ENCODE results near the gene STAT1.
A peak's percentile ranks its signal among the peaks of the same experiment; 100 is the strongest.

The STAT1 gene

DNA sequence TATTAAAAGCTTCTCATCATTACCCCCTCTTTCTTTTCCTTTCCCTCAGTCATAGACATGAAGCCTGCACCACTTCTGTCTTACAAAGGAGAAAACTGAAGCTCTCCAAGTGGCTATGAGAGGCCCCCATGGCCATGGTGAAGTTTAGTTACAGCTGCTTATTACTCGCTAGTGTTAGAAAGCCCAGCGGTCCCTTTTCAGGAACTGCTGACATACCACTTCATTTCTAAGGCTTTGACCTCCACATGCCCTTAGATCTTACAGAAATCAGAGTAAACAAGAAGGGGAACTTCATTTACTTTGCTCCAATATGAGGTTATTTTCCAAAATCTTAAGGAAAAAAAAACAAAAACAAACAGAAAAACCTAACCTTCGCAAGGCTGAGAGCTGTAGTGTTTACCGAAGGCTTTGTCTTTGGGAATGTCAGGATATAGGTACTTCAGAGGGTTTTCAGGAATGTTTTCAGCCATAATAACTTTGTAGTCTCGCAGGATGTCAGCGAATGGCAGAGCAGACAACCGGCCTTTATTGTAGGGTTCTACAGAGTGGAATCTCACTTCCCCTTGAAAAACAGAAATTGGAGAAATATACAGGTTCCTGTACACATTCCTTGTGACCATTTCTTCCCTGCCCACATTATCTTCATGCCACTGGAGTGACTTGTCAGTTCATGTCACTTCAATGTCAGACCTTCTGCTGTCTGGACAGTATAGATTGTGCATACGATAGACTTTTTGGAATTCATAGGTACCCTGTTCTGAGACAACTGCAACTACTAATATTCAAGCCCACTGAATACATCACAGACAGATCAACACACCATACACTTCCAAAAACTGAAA, 18.8 kb upstream of the STAT1 start:
- Histone ChIP-seq H3K36me3 (no peaks in the 10 kb centered on the region), H3K27ac (no peak overlapping the region), H3K9me3 (no peaks in the 10 kb centered on the region), H3K4me1 (no peaks in the 10 kb centered on the region), H3K27me3 (no peaks in the 10 kb centered on the region), H4K20me1 (no peaks in the 10 kb centered on the region), H3K4me2 (no peak overlapping the region), H3K4me3 (no peak overlapping the region), H3K9ac (no peak overlapping the region)
- TF ChIP-seq Cebpa-rat (IDR thresholded peaks at IDR 0.05), result no peak

DNA sequence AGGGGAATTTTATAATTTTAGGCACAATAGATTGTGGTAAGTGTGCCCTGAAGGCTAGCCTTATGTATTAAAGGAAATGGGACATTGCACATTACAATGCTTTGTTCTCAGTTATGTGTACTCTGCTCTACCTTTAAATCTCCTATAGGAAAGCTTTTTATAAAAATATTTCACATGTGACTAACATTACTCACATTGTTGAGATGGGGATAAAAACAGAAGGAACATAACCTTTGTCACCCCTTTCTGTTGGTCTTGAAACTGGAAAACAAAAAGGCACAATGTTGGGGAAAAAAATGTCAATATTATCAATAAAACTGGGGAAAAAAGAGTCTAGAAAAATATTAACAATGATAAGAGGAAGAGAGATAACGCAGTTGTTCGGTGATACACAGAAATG, 17.3 kb upstream of the STAT1 start:
- TF ChIP-seq Cebpa-rat (IDR thresholded peaks at IDR 0.05), result no peak
- H3K4me1 ChIP-seq, result no peaks in the 10 kb centered on the region
- no peak overlapping the region for H3K27ac ChIP-seq
- H3K4me3 ChIP-seq, result no peak overlapping the region
- H3K9ac ChIP-seq, result no peak overlapping the region
- no peaks in the 10 kb centered on the region for H3K9me3 ChIP-seq
- no peaks in the 10 kb centered on the region for H3K36me3 ChIP-seq
- H3K4me2 ChIP-seq, result no peak overlapping the region
- H3K27me3 ChIP-seq, result no peaks in the 10 kb centered on the region
- H4K20me1 ChIP-seq, result no peaks in the 10 kb centered on the region

DNA sequence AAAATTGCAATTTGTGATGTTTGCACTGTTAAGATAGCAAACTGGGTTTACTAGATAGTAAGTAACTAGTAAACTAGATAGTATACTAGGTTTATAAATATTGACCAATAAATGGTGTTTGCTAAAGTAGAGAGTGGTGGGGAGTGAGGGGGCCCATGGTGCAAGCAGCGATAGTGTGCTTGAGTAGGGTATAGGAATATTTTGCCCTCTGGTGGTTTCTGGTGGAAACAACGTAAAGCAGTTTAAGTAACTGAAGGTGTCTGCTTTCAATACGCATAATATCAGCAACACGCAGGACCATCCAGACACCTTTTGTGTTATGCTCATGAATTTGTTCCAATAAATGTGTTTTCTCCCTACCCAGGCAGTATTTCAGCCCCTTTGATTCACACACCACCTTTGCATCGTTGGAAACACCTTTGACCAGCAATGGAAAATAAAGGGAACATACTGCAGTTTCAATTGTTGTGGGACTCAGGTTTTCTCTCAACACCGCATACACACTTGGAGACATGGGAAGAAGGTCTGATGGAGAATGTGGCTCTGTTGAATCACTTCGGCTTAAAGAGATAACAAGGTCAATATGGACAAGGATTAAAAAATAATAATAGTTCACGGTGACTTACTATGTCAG, 16.7 kb upstream of the STAT1 start:
- Histone ChIP-seq H3K36me3 (no peaks in the 10 kb centered on the region), H3K4me3 (no peak overlapping the region), H3K9ac (no peak overlapping the region), H4K20me1 (no peaks in the 10 kb centered on the region), H3K4me1 (no peaks in the 10 kb centered on the region), H3K4me2 (no peak overlapping the region), H3K9me3 (no peaks in the 10 kb centered on the region), H3K27ac (no peak overlapping the region), H3K27me3 (no peaks in the 10 kb centered on the region)
- TF ChIP-seq Cebpa-rat (IDR thresholded peaks at IDR 0.05), result no peak

DNA sequence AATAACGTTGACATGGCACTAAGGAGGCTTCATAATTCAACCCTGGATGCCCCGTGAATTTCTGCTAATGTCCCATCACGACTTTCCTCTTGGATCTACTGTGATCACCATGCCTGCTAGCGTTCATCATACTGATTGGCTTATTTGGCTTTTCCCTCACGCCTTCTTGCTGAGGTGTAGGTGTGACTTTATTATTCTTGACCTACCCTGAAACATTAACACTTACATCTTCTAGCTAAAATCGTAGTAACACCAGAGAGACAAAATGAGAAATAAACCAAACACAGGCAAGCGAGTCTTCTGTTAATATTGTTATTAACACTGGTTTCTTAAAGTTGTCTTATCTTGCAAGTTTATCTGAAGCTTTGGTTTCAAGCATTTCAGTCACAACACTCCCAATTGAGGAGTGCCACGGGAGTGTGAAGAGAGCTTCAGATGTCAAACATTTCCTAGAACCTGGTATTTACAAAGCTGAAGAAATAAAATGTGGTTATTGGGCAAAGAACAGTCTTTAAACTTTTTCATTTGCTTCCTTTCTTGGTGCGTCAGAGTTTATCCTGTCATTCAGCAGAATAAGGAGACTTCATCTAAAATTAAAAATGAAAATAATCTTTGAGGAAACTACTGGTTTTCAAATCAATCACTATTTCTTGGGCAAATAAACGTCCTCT, 15.4 kb upstream of the STAT1 start:
- Histone ChIP-seq H3K9ac (no peak overlapping the region), H4K20me1 (no peaks in the 10 kb centered on the region), H3K27ac (no peak overlapping the region), H3K4me3 (no peak overlapping the region), H3K27me3 (no peaks in the 10 kb centered on the region), H3K4me2 (no peak overlapping the region), H3K4me1 (no peaks in the 10 kb centered on the region), H3K36me3 (no peaks in the 10 kb centered on the region), H3K9me3 (no peaks in the 10 kb centered on the region)
- TF ChIP-seq Cebpa-rat (IDR thresholded peaks at IDR 0.05), result no peak

GRCh38 chr2:191026377-191026776, 12.4 kb upstream of the STAT1 start:
- no peaks in the 10 kb centered on the region for H3K9me3 ChIP-seq
- H3K36me3 ChIP-seq, result no peaks in the 10 kb centered on the region
- no peaks in the 10 kb centered on the region for H4K20me1 ChIP-seq
- no peak for TF ChIP-seq Cebpa-rat (IDR thresholded peaks at IDR 0.05)
- peaks cover 13% of the 10 kb centered on the region for H3K4me1 ChIP-seq
- H3K4me3 ChIP-seq, result no peak overlapping the region
- H3K9ac ChIP-seq, result no peak overlapping the region
- H3K4me2 ChIP-seq, result no peak overlapping the region
- H3K27ac ChIP-seq, result no peak overlapping the region
- H3K27me3 ChIP-seq, result no peaks in the 10 kb centered on the region

DNA sequence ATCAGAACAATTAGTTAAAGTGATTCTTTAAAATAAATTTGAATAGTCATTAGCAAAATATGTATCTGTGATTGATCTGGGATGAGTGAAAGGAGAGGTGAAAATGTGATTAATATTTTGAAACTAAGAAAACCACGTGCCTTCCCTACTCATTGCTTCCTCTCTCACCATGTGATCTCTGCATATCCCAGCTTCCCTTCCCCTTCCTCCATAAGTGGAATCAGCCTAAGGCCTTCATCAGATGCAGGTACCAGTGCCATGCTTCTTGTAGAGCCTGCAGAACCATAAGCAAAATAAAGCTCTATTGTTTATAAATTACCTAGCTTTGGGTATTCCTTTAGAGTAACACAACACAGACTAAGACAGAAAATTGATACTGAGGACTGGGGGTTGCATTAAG, 11.2 kb upstream of the STAT1 start:
- Histone ChIP-seq H3K4me2 (no peak overlapping the region), H3K4me1 (peaks cover 20% of the 10 kb centered on the region), H3K9me3 (no peaks in the 10 kb centered on the region), H3K36me3 (no peaks in the 10 kb centered on the region), H3K27me3 (no peaks in the 10 kb centered on the region), H4K20me1 (no peaks in the 10 kb centered on the region), H3K9ac (no peak overlapping the region), H3K4me3 (no peak overlapping the region), H3K27ac (no peak overlapping the region)
- TF ChIP-seq Cebpa-rat (IDR thresholded peaks at IDR 0.05), result no peak

GRCh38 chr2:191023235-191023679, 9.3 kb upstream of the STAT1 start:
- Histone ChIP-seq H3K27me3 (no peaks in the 10 kb centered on the region), H3K27ac (no peak overlapping the region), H3K4me1 (peaks cover 26% of the 10 kb centered on the region), H3K36me3 (no peaks in the 10 kb centered on the region), H4K20me1 (no peaks in the 10 kb centered on the region), H3K9me3 (no peaks in the 10 kb centered on the region), H3K4me3 (no peak overlapping the region), H3K4me2 (peak overlapping the region; percentile 38), H3K9ac (no peak overlapping the region)
- TF ChIP-seq Cebpa-rat (IDR thresholded peaks at IDR 0.05), result no peak

DNA sequence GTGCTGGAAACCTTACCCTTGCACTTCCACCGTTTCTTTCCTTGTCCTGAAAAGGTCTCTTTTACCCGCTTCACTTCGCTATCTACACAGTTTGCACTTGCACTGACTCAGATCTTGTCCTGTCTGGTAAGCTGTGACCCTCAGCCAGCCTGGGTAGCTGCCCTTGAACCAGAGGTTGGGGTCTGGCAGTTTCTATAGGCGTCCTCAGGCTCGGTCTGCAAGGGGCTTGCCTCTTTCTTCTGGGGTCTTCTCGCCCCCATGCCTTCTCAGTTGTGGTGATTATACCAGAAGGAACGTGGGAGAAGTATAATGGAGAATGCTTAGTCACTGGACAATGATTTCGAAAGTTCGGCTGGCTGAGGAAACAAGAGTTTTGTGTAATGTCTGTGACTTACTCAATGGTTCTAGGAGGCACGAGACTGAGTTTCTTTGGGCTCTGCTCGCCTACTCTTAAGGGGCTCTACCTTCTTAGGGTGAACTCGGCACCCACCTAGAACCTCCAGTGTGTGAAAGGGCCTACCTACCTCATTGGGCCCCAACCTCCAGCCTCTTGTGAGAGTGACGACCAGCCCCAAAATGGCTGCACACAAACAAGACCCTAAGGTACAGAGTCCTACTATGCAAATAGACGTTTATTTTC, 6.9 kb upstream of the STAT1 start:
- Histone ChIP-seq H4K20me1 (no peaks in the 10 kb centered on the region), H3K4me1 (peaks cover 26% of the 10 kb centered on the region), H3K27ac (peak overlapping the region; percentile 90), H3K4me3 (peak overlapping the region; percentile 75), H3K27me3 (no peaks in the 10 kb centered on the region), H3K36me3 (no peaks in the 10 kb centered on the region), H3K9me3 (no peaks in the 10 kb centered on the region), H3K9ac (peak overlapping the region; percentile 87), H3K4me2 (peak overlapping the region; percentile 92)
- no peak for TF ChIP-seq Cebpa-rat (IDR thresholded peaks at IDR 0.05)

DNA sequence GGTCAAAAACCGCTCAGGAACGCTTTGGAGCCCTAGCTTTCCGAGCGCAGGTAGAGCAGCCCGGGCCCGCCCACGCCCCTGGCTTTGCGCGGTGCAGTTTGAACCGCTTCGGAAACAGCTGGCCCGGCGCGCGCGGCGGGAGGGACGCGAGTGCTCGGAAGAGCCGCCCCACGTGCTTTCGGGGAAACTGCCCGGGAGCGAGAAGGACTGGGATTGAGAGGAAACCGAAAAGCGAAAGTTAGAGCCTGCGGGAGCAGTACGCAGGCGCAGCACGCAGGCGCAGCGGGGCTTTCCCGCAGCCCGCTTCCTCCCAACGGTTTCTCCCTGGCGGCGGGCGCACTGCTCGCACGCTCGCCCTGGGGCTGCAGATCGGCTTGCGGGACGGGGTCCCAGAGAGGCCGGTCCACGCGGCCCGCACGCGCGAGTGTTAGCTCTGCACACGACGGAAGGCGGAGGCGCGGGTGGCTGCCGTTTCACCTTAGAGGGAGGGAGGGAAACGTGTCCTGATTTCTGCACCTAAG, 6.3 kb upstream of the STAT1 start:
- Histone ChIP-seq H3K27ac (peak overlapping the region; percentile 90), H3K36me3 (no peaks in the 10 kb centered on the region), H3K27me3 (no peaks in the 10 kb centered on the region), H3K4me3 (peak overlapping the region; percentile 75), H3K9ac (peak overlapping the region; percentile 87), H3K4me2 (peak overlapping the region; percentile 92), H3K9me3 (no peaks in the 10 kb centered on the region), H3K4me1 (peaks cover 26% of the 10 kb centered on the region), H4K20me1 (no peaks in the 10 kb centered on the region)
- TF ChIP-seq Cebpa-rat (IDR thresholded peaks at IDR 0.05), result no peak

Data from BLaER1 (cell line).